NCI-H526 treated with DMSO at 0.1 percent for 48 hours (cell line): Measurements from ENCODE around the gene UBXN6.

Experiments used
- DNase-seq: peaks from one replicate; lab custom pipeline; 2025; lab: John Stamatoyannopoulos, UW

UBXN6 gene, protein sequence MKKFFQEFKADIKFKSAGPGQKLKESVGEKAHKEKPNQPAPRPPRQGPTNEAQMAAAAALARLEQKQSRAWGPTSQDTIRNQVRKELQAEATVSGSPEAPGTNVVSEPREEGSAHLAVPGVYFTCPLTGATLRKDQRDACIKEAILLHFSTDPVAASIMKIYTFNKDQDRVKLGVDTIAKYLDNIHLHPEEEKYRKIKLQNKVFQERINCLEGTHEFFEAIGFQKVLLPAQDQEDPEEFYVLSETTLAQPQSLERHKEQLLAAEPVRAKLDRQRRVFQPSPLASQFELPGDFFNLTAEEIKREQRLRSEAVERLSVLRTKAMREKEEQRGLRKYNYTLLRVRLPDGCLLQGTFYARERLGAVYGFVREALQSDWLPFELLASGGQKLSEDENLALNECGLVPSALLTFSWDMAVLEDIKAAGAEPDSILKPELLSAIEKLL

DNA sequence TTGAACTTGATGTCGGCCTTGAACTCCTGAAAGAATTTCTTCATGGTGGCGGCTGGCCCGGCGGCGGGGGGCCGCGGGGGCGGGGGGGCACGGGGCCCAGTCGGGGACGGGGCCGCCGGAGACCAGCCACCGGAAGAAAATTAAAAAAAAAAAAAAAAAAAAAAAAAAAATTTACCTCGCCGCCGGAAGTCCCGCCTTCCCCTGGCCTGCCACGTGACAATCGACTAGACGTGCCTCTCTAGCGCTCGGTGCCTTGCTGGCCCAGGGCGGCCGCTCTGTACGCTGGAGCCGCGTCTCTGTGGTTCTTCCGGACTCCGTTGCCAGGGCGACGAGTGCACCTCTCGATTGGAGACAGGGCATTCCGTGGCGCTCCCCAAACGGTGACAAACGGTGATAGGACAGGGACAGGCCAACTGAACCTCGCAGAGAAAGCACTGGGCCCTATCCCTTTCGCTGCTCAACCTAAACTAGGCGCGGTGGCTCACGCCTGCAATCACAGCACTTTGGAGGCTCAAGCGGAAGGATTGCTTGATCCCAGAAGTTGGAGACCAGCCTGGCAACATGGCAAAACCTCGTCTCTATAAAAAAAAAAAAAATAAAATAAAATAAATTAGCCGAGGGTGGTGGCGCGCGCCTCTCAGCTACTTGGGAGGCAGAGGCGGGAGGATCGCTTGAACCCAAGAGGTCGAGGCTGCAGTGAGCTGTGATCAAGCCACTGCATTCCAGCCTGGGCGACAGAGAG lies at the start of gene UBXN6:
Gene UBXN6 (minus strand): TSS at position 141 of the 742 bp plus-strand sequence. CDS start 97 bp downstream, at position 44.
- DNase-seq = peak; percentile 64

- no peak for DNase-seq
Observed at GRCh38 chr19:4507150-4507452, 49.5 kb upstream of the UBXN6 start.

DNA sequence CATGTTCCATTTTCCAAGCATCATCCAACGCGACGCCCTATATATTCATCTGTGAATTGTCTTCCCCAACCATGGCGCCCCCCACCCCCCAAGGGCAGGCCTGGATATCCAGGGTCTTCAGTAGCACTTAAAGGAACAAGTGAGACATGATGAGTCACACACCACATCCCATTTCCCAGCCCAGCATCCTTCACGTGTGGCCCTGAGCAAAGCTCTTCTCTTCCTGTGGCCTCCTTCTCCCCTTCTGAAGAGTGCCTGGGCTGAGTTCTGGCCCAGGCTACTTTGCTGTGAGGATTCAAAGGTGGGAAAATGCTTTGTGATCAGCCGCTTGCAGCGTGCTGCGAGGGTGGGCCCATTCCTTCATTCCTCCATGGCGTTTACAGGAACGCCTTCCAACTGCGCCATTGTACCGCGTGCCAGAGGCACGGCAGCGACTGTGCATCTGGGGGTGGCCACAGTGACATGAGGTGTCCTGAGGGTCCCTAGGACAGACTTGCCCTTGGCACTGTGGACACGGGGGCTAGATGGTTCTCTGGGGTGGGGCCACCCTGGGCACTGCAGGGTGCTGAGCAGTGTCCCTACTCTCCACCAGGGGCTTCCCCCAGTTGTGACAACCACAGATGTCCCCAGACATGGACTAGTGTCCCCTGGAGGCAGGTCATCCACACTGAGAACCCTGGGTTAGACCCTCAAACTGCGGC lies 49.0 kb upstream of the UBXN6 start:
- DNase-seq = no peak

DNA sequence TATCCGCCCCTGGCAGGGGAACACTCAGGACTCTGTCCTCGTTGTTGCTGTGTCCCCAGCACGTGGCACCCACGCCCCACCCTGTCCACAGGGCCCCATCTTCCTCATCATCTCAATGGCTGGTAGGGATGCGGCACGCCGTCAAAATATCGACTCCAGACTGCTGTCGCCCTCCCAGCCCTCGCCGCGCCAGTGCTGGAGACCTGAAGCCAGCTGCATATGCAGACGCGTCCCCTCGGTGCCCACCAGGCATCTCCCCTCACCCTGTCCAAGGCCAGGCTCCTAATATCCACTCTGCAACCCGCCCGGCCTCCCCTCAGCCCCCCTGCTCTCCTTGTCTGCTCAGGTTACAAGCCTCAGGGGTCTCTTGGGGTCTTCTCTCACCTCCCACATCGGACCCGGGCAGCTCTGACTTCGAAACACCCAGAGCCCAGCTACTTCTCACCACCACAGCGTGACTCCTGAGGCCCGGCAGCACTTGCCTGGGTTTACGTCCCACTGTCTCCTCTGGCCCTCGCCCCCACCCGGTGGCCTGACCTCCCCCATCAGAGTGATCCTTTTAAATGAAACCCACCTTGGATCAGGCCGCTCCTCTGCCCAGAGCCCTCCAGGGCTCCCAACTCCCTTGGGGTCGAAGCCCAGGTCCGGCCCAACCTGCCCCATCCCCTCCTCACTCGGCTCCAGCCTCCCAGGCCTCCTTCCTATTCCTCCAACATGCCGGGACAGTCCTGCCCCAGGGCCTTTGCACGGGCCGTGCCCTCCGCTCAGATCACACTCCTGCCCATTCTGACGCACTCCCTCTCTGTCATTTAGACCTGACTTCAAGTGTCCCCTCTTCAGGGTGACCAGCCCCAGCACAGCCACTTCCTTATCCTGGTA lies 48.2 kb upstream of the UBXN6 start:
- DNase-seq = no peak

- no peak for DNase-seq
Observed at GRCh38 chr19:4504891-4505569, 47.4 kb upstream of the UBXN6 start.

DNA sequence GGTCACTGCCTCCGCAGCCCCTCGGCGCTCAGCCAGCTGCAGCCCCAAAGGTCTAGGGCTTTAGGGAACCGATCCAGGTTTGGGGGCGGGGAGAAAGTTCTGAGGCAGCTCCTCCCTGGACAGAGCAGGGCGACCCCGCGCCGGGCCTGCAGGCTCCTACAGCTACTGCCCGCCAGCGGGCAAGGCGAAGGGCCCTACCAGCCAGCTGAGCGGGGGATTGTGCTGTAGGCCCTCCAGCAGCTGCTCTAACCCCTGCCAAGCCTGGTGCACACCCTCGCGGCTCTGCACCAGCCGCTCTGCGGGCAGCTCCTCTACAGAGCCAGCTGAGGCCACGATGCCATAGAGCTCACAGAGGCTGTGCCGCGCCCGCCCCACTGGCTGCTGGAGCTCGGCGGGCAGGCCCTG lies 46.7 kb upstream of the UBXN6 start:
- DNase-seq = no peak

DNA sequence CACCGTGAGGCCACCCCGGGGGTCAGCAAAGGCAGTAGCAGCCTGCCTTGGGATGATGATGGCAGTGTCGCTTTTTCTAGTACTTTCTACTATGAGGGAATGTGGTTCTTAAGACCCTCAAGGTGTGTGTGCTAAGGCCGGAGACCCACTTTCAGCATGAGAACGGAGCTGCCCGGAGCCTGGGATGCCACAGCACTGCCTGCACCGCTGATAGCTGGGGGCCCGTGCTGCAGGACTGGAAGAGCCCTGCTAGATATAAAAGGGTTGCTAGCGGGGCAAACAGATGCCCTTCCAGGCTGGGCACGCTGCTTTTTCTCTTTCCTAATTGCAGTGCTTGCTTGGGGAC lies 46.2 kb upstream of the UBXN6 start:
- DNase-seq = no peak

DNA sequence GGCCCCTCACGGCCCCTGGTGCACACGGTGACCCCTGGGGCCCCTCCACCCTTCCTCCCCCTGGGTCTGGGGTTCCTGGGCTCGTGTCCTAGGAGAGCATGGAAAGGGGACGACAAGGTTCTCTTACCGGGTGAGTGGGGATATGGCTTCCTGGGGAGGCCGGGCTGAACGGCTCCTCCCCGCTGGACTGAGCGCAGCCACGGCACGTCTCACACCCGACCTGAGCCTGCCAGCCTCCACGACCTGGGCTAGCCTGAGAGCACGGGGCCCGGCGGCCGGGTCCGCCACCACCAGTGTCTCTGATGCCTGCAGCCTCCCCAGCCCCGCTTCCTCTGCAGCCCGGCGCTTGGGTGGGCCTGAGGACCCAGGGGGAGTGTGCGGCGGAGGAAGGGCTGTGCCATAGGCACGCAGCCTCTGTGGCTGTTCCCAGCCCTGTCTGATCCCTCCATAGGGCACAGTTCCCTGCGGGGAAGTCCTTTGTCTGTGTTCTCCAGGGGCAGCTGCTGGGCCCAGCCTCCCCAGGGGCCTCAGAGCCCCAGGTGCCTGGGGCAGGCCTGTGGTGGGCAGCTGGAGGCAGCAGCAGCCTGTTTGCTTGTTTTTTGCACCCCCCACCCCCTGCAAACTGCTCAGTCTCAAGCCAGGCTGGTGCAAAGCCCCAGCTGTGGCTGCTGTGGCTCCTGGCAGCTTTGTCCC lies 45.7 kb upstream of the UBXN6 start:
- DNase-seq = no peak

DNA sequence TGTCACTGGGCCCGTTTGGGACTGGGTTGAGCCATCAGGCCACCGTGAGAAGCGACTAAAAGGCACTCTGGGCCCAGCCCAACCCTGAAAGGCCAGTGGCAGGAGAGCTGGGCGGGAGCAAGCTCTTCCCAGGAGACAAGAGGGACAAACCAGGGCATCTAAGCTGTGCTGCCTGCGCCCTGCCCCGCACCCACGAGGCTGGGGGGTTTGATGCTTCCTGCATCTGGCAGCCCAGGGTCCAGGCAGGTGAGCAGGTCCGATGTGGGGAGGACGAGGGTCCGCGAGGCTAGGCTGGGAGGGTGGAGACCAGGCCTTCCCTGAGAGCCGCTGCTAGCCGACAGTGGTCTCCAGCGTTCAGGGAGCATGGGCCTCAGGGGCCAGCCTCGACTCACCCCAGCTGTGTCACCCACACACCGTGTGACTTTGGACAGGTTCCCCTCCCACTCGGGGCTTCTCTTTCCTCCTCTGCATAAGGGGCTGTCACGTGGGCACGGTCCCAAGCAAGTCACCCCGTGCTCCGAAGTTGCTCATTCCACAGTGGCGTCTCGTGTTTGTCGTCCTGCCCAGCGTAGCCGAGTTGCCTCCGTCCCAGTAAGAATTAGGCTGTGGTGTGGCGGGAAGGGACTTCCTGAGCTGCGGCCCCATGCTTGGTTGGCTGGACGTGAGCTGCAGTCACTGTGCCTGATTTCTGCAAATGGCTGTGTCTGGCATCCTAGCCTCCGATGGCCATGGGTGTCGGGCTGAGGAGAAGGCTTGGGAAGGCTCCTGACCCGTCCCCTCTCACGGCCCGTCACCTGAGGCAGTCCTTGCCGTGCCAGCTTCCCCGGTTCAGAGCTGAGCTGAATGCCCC lies 44.9 kb upstream of the UBXN6 start:
- DNase-seq = no peak

GRCh38 chr19:4501691-4502090 lies 44.1 kb upstream of the UBXN6 start:
- DNase-seq = no peak

- no peak for DNase-seq
Observed at GRCh38 chr19:4500841-4501591, 43.4 kb upstream of the UBXN6 start.

DNA sequence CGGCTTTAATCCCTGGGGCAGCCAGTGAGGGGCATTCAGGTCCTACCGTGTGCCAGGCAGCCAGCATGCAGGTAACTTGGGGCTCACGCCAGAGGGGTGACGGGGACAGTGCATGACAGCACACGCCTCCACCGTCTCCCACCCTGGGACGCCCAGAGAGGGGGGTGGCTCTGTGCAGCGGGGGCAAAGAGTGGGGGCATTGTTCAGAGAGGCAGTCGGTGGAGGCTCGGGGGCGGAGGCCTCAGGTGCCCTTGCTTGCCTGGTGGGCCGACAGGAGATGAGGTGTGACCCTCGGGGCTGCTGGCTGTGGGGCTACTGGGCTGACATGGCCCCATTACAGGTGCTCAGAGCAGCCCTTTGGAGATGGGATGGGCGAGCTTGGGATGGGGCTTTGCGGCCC lies 42.3 kb upstream of the UBXN6 start:
- DNase-seq = no peak

DNA sequence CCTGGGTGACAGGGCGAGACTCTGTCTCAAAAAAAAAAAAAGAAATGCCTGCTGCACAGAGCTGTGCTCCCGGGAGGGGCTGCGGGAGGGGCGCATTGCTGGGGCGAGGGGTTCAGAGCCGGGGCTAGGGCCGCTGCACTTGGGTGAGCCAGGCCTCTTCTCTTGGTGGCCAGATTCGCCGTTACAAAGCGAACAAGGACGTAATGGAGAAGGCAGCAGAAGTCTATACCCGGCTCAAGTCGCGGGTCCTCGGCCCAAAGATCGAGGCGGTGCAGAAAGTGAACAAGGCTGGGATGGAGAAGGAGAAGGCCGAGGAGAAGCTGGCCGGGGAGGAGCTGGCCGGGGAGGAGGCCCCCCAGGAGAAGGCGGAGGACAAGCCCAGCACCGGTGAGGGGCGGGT lies 41.7 kb upstream of the UBXN6 start:
- DNase-seq = no peak

- no peak for DNase-seq
Observed at GRCh38 chr19:4498694-4499093, 41.1 kb upstream of the UBXN6 start.

DNA sequence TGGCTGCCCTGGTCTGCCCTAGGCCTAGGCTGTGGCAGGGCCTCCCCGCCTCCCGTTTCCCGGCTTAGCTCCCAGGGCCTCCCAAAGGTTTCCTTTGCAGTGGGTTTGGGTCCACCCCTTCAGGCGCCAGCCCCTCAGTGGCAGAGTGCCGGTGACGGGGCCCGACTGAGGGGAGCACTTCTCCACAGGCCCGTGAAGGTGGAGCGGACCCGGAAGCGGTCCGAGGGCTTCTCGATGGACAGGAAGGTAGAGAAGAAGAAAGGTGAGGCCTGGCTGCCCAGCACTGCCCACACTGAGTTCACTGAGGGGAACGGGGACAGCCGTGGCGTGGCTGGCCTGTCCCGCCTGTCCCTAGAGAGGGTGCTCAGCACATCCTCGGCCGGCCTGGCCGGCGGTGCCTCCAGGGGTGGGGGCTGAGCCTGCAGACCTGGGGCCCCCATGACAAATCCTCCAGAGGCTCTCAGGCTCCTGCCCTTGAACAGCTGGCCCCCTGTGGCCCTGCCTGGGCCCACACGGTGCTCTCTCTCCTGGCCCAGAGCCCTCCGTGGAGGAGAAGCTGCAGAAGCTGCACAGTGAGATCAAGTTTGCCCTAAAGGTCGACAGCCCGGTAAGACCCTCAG lies 40.3 kb upstream of the UBXN6 start:
- DNase-seq = no peak

- no peak for DNase-seq
Observed at GRCh38 chr19:4496304-4496703, 38.7 kb upstream of the UBXN6 start.

DNA sequence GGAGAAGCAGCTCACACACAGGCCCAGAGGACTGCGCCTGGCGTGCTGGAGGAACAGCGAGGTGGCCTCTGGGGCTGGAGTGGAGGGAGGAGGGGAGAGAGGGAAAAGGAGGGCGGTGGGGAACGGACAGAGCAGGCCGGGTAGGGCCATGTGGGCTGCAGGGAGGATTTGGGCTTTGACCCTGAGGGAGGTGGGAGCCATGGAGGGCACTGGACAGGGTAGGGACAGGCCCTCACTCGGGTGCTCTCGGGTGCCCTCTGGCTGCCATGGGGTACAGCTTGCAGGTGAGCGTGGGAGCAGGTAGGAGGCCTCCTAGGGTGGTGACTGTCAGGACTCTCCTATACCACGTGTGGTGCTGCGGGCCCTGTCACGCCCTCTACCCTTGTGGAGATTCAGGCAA lies 37.9 kb upstream of the UBXN6 start:
- DNase-seq = no peak

DNA sequence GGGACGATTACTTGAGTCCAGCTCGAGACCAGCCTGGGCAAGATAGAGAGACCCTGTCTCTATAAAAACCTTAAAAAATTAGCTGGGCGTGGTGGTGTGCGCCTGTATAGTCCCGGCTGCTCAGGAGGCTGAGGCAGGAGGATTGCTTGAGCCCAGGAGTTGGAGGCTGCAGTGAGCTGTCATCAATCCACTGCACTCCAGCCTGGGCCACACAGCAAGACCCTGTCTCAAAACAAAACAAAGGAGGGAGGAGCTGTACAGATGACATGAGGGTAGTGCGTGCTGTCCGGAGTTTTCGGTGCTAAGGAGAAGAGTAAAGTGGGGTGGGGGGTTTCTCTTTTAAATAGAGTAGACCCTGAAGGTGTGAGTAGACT lies 37.1 kb upstream of the UBXN6 start:
- no peak for DNase-seq
